Transverse colon (tissue), 4 donors: ENCODE results near the gene DISP1. TPM values are rescaled to one million over a fixed set of nuclear protein-coding genes. Genes with fewer than 3 reads are reported as not detected.

ENCODE experiments used
- DNase-seq: peaks from one replicate; pipeline ENCODE4 v3.0.0-alpha.2; 2019
- H3K27ac ChIP-seq, 4 donors: fragments of 200-600 bp; sonication (generic); 2 replicates each; pipeline ENCODE4 v1.5.1; 2016 to 2018; ENCODE audit warnings: inconsistent platforms in 4 of 4
- H3K27me3 ChIP-seq: fragments of 200-600 bp; sonication (generic); 2 replicates; pipeline ENCODE4 v1.5.1; 2017; ENCODE audit warnings: inconsistent platforms
- H3K36me3 ChIP-seq, 4 donors: fragments of 200-600 bp; sonication (generic); 2 replicates each; pipeline ENCODE4 v1.5.1; 2017 to 2019; ENCODE audit warnings: inconsistent platforms in 4 of 4
- H3K4me1 ChIP-seq, 4 donors: fragments of 200-600 bp; sonication (generic); 2 replicates each; pipeline ENCODE4 v1.5.1; 2017 to 2020; ENCODE audit warnings: inconsistent platforms in 4 of 4
- H3K4me3 ChIP-seq, 4 donors: fragments of 200-600 bp; sonication (generic); 1 replicate in 1 of 4; 2 replicates in 3 of 4; pipeline versions ENCODE4 v1.5.1 to v1.6.1; 2017 to 2019; ENCODE audit warnings: inconsistent platforms in 4 of 4
- H3K9me3 ChIP-seq, 2 donors: fragments of 200-600 bp; sonication (generic); 2 replicates each; pipeline ENCODE4 v1.5.1; 2017 to 2019; ENCODE audit warnings: inconsistent platforms in 2 of 2
- EP300 ChIP-seq: sonication (generic); formaldehyde crosslinking; IDR thresholded peaks from one replicate; pipeline ENCODE4 v1.6.1; 2017; ENCODE audit warnings: antibody characterized with exemption, low read depth
- POLR2A ChIP-seq: fragments of 450-650 bp; IDR thresholded peaks from one replicate; pipeline ENCODE4 v1.6.1; 2016; ENCODE audit warnings: antibody characterized with exemption, mild to moderate bottlenecking, moderate library complexity
- POLR2AphosphoS5 ChIP-seq, 3 donors: sonication (generic); formaldehyde crosslinking; IDR thresholded peaks; one replicate each; pipeline ENCODE4 v1.6.1; 2016; ENCODE audit warnings: antibody characterized with exemption in 3 of 3
- WGBS, 2 donors: methylation state at CpG; one replicate each; pipeline ENCODE4 v1.1.5; 2018; ENCODE audit warnings: low coverage in 1 of 2; 5-methylcytosine and 5-hydroxymethylcytosine counted together
- in situ Hi-C, 4 donors: fragments of 200-750 bp; cut with MboI; loops; one replicate each; pipeline versions ENCODE4 v1.15.0 to v1.15.1; 2017; ENCODE audit warnings: low sequenced_read_pairs in 3 of 4, low pct_ligation_motif_present in 1 of 4, low pct_unique_long_range_greater_than_20kb in 1 of 4
- intact Hi-C: fragments of 100-400 bp; cut with DNase I; formaldehyde crosslinking; loops from one replicate; pipeline ENCODE4 v1.15.1; 2023; ENCODE audit warnings: low total_unique reads
- total RNA-seq, 4 donors: library from RNA; depleted of rRNA; stranded (reverse); fragments of >200 nt; gene quantifications; one replicate each; pipeline ENCODE4 v1.1.0, GENCODE V29; 2016
- TF ChIP-seq, protein P1 (sequence below), 5 experiments: fragments of 200-600 bp in 3 of 5; fragments of 450-650 bp in 2 of 5; sonication (generic) in 3 of 5; IDR thresholded peaks; 1 replicate in 2 of 5; 2 replicates in 3 of 5; pipeline ENCODE4 v1.5.1; 2016 to 2017; ENCODE audit warnings: antibody characterized with exemption in 5 of 5, inconsistent platforms in 3 of 5, mild to moderate bottlenecking in 2 of 5, moderate library complexity in 1 of 5

DISP1 gene
- total RNA-seq, 4 donors from 2014 or later = 2.2 to 7.2 (median 5.6) TPM

- no peak overlapping the region for H3K27ac ChIP-seq
- H3K4me3 ChIP-seq = no peak overlapping the region
- peaks cover 0 to 4% (median 0%) of the 10 kb centered on the region in 4 donors for H3K4me1 ChIP-seq
- no peak for DNase-seq
- in situ Hi-C loops (no loop called here), intact Hi-C loops (no loop called here)
- WGBS, 2 donors = 4 to 9% methylated on average over 2 of the region's 2 CpGs
- peaks cover 14% of the 10 kb centered on the region for H3K27me3 ChIP-seq
- H3K9me3 ChIP-seq = no peaks in the 10 kb centered on the region
- H3K36me3 ChIP-seq = no peaks in the 10 kb centered on the region
- TF ChIP-seq, protein P1, sequence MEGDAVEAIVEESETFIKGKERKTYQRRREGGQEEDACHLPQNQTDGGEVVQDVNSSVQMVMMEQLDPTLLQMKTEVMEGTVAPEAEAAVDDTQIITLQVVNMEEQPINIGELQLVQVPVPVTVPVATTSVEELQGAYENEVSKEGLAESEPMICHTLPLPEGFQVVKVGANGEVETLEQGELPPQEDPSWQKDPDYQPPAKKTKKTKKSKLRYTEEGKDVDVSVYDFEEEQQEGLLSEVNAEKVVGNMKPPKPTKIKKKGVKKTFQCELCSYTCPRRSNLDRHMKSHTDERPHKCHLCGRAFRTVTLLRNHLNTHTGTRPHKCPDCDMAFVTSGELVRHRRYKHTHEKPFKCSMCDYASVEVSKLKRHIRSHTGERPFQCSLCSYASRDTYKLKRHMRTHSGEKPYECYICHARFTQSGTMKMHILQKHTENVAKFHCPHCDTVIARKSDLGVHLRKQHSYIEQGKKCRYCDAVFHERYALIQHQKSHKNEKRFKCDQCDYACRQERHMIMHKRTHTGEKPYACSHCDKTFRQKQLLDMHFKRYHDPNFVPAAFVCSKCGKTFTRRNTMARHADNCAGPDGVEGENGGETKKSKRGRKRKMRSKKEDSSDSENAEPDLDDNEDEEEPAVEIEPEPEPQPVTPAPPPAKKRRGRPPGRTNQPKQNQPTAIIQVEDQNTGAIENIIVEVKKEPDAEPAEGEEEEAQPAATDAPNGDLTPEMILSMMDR (IDR thresholded peaks at IDR 0.05) = no peak
- TF ChIP-seq POLR2AphosphoS5 (IDR thresholded peaks at IDR 0.05) (no peak), EP300 (no peak), POLR2A (no peak)
These were observed 29.9 kb upstream of the DISP1 start for GRCh38 chr1:222784916-222785315.

DNA sequence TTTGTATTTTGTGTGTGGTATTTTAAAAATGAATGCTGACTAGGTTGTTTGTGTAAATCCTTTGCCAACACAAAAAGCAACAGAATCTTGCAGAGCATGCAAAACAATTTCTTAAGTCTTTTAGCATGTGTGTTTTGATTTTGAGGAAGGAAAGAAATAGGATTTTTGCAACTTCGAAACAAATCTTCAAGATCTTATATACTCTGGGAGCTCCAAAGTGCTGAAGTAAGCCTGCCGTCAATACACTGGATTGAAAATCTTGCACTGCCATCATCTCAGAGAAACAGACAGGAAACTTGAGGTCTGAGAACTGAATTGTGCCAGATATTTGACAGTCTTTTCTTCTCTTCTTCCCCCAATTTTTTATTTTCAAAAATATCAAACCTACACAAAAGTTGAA is 29.3 kb upstream of the DISP1 start:
- no peaks in the 10 kb centered on the region for H3K9me3 ChIP-seq
- DNase-seq = no peak
- intact Hi-C loops (no loop called here), in situ Hi-C loops (no loop called here)
- 66 to 69% methylated on average over 2 of the region's 2 CpGs for WGBS, 2 donors
- no peaks in the 10 kb centered on the region for H3K36me3 ChIP-seq
- H3K4me1 ChIP-seq = peaks cover 0 to 4% (median 0%) of the 10 kb centered on the region in 4 donors
- no peak overlapping the region for H3K4me3 ChIP-seq
- peaks cover 14% of the 10 kb centered on the region for H3K27me3 ChIP-seq
- TF ChIP-seq EP300 = no peak
- no peak for TF ChIP-seq POLR2AphosphoS5 (IDR thresholded peaks at IDR 0.05)
- TF ChIP-seq POLR2A = no peak
- TF ChIP-seq, protein P1 (IDR thresholded peaks at IDR 0.05) = no peak
- H3K27ac ChIP-seq = no peak overlapping the region

GRCh38 chr1:222786121-222786520 is 28.7 kb upstream of the DISP1 start:
- WGBS, 2 donors = 38 to 47% methylated on average over 1 of the region's 1 CpG
- Histone ChIP-seq H3K27ac (no peak overlapping the region), H3K9me3 (no peaks in the 10 kb centered on the region), H3K36me3 (no peaks in the 10 kb centered on the region), H3K27me3 (peaks cover 14% of the 10 kb centered on the region), H3K4me1 (peaks cover 0 to 4% (median 0%) of the 10 kb centered on the region in 4 donors), H3K4me3 (no peak overlapping the region)
- in situ Hi-C loops (no loop called here), intact Hi-C loops (no loop called here)
- TF ChIP-seq EP300 = no peak
- TF ChIP-seq, protein P1 (IDR thresholded peaks at IDR 0.05) = no peak
- no peak for TF ChIP-seq POLR2A
- TF ChIP-seq POLR2AphosphoS5 (IDR thresholded peaks at IDR 0.05) = no peak
- no peak for DNase-seq

DNA sequence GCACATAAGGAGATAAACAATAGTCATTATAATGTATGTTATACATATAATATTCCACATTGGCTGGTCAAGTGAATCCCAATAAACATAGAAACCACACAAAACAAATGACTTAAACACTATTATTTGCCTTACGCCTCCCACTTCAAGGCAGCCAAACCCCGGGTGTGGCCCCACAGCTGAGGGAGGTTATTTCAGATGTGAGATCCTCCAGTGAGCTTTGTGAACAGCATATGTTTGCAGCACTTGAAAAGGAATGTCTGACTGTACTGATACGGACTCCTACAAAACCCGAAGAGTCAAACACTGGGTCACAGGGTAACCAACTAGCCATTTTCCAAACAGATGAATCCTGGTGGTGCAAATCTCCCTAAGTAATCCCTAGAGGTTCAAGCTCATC is 27.1 kb upstream of the DISP1 start:
- DNase-seq = no peak
- 31 to 52% methylated on average over 2 to 4 of the region's 4 CpGs for WGBS, 2 donors
- peaks cover 0 to 4% (median 0%) of the 10 kb centered on the region in 4 donors for H3K4me1 ChIP-seq
- H3K4me3 ChIP-seq = no peak overlapping the region
- intact Hi-C loops = no loop called here
- H3K36me3 ChIP-seq = no peaks in the 10 kb centered on the region
- TF ChIP-seq, protein P1 (IDR thresholded peaks at IDR 0.05) = no peak
- TF ChIP-seq EP300 (no peak), POLR2AphosphoS5 (IDR thresholded peaks at IDR 0.05) (no peak), POLR2A (no peak)
- in situ Hi-C loops = no loop called here
- no peak overlapping the region for H3K27ac ChIP-seq
- H3K27me3 ChIP-seq = peaks cover 11% of the 10 kb centered on the region
- no peaks in the 10 kb centered on the region for H3K9me3 ChIP-seq
